ENCODE measurements around the gene ISG15.
"Not testable (repeated sequence)": the region's sequence is repeated elsewhere in the genome, so short reads cannot be mapped to it uniquely, and the experiment has no call there.

The ISG15 gene

DNA sequence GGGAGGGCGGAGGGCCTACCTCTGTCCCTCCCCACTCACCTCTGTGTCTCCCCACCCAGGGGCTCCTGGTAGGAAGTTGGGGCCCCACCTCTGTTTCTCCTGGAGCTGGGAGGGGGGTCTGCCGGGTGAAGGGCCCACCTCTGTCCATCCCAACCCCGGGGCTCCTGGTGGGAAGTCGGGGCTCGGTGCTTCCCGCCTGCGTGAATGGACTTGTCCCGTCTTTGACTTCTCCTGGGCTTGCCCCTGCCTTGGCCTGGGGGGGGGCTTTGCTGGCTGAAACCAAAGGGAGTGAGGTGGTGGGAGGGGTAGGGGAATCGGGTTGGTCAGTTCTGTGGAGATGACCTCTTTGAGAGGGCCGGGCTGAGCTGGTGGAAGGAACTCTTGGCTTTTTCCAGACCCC is 12.4 kb downstream of the ISG15 start:
- TF ChIP-seq ZFX (IDR thresholded peaks at IDR 0.05), result no peak
- no peak for TF ChIP-seq CTCF (conservative IDR thresholded peaks at IDR 0.05)
- H3K27ac ChIP-seq, result no peak overlapping the region

DNA sequence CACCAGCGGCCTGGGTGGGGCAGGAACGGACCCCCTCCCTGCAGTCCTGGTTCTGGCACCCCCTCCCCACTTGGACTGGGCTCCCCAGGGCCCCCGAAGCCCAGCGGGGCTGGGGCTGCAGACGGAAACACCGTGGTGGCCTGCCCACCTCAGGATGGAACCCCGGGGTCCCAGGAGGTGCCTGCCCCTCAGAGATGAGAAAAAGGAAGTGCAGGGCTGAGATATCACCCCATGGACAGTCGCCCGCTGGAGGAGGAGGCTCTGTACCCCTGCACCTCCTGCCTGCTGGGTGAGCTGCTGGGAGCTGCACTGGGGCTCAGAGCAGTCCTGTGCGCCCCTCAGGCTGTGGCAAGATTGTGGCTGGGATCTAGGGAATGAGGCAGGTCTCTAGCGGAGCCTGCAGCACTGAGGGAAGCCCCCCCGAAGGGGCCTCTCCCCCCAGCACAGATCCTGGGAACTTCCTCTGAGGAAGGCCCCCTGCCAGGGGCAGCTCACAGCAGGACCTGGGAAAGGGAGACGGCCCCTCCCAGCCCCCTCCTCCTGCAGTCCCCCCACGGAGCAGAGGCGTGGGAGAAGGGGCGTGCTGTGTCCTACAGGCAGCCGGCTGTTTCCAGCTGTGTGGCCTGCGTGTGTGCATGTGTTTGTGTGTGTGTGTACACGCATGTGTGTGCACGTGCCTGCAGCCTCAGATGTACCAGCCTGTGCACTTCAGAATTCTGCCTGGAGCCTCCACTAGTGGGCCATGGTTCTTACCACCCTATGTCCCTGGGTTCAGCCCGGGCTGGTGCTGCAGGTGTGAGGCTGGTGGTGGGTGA is 13.5 kb downstream of the ISG15 start:
- TF ChIP-seq CTCF (conservative IDR thresholded peaks at IDR 0.05) (no peak), ZFX (IDR thresholded peaks at IDR 0.05) (no peak)
- H3K27ac ChIP-seq, result no peak overlapping the region

GRCh38 chr1:1027791-1028190 is 14.5 kb downstream of the ISG15 start:
- TF ChIP-seq CTCF (conservative IDR thresholded peaks at IDR 0.05) (no peak), ZFX (IDR thresholded peaks at IDR 0.05) (no peak)

DNA sequence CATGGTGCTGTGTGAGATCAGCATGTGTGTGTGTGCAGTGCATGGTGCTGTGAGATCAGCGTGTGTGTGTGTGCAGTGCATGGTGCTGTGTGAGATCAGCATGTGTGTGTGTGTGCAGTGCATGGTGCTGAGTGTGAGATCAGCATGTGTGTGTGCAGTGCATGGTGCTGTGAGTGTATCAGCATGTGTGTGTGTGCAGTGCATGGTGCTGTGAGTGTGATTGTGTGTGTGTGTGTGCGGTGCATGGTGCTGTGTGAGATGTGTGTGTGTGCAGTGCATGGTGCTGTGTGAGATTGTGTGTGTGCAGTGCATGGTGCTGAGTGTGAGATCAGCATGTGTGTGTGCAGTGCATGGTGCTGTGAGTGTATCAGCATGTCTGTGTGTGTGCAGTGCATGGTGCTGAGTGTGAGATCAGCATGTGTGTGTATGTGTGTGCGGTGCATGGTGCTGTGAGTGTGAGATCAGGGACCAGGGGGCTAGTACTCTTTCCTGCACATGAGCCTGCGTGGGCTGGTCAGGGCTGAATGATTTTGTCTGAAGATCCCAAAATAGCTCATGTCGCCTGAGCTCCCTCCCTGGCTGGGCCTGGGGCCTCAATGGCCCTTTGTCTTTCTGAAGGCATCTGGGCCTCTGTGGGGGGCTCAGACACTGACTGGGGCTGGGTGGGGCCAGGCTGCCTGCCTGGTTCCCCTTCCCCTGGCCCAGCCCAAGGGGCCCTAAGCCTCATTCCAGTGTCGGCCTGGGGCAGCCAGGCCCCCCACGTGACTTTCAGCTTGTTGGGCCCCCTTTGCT is 17.8 kb downstream of the ISG15 start:
- not testable (repeated sequence) for H3K27ac ChIP-seq

More at GRCh38 chr1:1027791-1028190, 14.5 kb downstream of the ISG15 start:
- H3K27ac ChIP-seq, result no peak overlapping the region

DNA sequence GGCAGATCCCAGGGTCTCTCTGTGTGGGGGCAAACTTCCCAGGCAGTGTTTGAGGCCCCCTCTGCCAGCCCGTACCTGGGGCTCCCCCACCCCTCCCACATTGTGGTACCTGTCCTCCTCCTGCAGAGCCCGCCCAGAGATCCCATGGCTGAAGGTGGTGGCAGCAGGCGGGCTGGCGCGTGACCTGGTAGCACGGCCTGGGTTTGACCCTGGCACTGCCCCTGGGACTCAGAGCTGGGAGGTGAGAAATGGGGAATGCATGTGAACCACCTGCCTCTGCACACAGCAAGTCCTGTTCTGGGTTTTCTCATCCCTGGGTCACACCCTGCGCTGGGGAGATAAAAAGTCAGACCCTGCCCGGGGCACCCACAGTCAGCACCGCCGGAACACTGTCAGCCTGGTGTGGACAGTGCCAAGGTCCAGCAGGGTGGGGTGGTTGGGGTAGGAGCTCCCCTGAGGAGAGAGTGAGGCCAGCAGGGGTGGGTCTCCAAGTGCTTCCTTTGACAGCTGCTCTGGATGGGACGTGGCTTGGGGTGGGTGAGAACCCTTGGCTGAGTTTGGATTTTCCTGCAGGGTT is 18.4 kb downstream of the ISG15 start:
- H3K27ac ChIP-seq, result no peak overlapping the region
- no peak for TF ChIP-seq CTCF (conservative IDR thresholded peaks at IDR 0.05)
- no peak for TF ChIP-seq ZFX (IDR thresholded peaks at IDR 0.05)

GRCh38 chr1:1032424-1032823 is 19.1 kb downstream of the ISG15 start:
- no peak overlapping the region for H3K27ac ChIP-seq
- TF ChIP-seq ZFX (IDR thresholded peaks at IDR 0.05) (no peak), CTCF (conservative IDR thresholded peaks at IDR 0.05) (no peak)

- TF ChIP-seq ZFX (IDR thresholded peaks at IDR 0.05), result no peak
- no peak overlapping the region for H3K27ac ChIP-seq
These were observed 19.8 kb downstream of the ISG15 start for GRCh38 chr1:1033009-1033587.

Data from C4-2B (cell line).